ENCODE measurements around the gene PSMA6.
"Not testable (repeated sequence)": the region's sequence is repeated elsewhere in the genome, so short reads cannot be mapped to it uniquely, and the experiment has no call there.

PSMA6 gene

DNA sequence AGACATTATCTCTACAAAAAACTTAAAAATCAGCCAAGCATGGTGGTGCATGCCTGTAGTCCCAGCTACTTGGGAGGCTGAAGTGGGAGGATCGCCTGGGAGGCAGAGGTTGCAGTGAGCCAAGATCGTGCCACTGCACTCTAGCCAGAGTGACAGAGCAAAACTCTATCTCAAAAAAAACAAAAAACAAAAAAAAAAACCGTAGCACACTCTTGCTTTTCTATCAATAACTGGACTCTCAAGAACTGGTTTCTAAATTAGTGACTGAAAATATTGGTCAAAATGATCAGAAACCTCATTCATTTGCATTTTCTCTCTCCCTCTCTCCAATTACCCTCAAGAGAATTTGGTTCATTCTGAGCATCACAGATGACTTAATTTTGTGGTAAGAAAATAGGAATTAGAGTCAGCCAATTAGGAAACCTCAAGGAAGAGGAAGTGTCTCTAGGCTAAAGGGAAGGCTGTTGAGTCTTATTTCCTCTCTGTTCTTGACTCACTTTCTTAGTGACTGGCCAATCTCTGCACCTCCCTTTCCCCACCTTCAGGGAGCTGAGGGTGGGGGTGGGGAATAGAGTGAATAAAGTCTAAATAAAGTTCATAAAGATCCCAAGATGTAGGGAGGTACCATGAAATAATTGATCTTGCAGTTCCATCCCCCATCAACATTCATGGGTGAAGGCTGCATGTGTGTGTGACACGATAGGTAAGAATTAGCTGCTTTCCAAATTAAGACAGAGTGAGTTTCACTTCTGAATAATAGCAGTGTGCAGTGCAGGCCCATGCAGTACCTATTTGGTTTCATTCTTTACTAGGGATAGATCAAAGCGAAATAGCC lies 6.8 kb upstream of the PSMA6 start:
- DNase-seq: no peak

GRCh38 chr14:35286003-35286600 lies 6.1 kb upstream of the PSMA6 start:
- DNase-seq: no peak

DNA sequence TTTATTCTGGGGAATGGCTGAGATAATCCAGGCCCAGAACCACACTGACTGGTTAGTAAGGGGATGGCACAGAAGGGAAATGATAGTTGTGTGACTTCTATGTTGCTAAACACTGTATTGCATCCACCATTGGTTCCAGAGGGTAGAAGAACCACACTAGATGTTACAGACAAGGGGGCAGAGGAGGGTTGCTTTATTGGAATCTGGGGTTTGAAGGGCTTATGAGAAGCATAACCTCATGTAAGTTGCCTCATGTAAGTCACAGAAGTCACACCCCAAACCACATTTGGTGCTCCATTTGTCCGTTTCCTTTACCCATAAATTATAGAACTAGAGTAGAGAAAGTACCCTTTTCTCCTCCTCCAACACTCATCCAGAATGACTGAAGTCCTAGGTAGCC lies 5.5 kb upstream of the PSMA6 start:
- no peak for DNase-seq

GRCh38 chr14:35287431-35288013 lies 4.7 kb upstream of the PSMA6 start:
- no peak for DNase-seq

DNA sequence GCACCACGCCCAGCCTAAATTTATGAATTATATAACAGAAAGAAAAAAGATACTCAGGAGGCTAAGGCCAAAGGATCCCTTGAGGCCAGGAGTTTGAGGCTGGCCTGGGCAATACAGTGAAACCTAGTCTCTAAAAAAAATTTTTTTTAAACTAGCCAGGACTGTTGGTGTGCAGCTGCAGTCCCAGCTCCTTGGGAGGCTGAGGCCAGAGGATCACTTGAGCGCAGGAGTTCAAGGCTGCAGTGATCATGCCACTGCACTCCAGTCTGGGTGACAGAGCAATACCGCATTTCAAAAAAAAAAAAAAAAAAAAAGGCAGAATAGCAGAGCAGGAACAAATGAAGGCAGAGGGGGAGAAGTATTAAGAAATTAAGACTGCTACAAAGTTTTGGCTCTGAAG lies 2.6 kb upstream of the PSMA6 start:
- DNase-seq: no peak

- no peak for DNase-seq
Measured at GRCh38 chr14:35292770-35293561, 784 bp downstream of the PSMA6 start.

DNA sequence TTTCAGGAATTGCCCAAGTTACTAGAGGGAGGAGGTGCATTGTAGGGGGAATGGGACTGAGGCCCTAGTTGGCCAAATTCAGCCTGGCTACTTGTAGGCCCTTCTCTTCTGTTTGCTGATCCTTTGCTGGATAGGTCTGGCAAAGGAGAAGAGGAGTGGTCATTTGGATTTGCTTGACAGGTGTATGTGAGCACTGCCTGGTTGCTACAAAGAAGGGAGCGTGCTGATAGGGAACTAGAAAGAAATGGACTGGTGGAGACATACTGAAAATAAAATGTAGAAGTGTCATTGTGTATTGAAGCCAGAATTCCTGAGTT lies 3.6 kb downstream of the PSMA6 start:
- DNase-seq: no peak

DNA sequence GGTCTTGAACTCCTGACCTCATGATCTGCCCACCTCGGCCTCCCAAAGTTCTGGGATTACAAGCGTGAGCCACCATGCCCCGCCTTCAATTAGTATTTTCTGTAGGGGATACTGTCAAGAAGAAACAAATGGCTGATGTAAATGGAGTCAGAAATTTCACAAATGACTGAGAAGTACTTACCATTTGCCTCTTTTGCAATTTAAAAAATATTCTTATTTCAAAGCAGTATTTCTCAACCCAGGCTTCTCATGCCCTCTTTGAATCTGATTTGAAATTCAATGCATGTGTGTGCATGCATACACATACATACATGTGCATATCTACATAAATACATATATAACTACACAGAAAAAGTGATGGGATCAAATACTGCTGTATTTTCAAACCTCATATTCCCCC lies 4.4 kb downstream of the PSMA6 start:
- DNase-seq: no peak

- no peak for DNase-seq
Measured at GRCh38 chr14:35297706-35298105, 5.5 kb downstream of the PSMA6 start.

DNA sequence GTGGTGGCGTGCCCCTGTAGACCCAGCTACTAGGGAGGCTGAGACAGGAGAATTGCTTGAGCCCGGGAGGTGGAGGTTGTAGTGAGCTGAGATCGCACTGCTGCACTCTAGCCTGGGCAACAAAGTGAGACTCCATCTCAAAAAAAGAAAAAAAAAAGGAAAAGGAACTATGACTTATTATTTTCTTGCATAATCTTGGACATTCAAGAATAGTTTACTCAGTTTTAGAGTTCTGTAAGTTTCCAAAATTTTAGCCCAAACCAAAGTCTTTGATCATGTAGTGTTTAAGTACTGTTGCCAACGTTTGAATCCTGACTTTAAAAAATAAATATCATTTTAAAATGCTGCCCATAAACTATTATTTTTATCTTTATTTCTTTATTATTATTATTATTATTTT lies 6.2 kb downstream of the PSMA6 start:
- no peak for DNase-seq

- DNase-seq: no peak
Measured at GRCh38 chr14:35299708-35300107, 7.5 kb downstream of the PSMA6 start.

- no peak for DNase-seq
Measured at GRCh38 chr14:35300228-35300627, 8.0 kb downstream of the PSMA6 start.

- not testable (repeated sequence) for DNase-seq
Measured at GRCh38 chr14:35301334-35301733, 9.2 kb downstream of the PSMA6 start.

DNA sequence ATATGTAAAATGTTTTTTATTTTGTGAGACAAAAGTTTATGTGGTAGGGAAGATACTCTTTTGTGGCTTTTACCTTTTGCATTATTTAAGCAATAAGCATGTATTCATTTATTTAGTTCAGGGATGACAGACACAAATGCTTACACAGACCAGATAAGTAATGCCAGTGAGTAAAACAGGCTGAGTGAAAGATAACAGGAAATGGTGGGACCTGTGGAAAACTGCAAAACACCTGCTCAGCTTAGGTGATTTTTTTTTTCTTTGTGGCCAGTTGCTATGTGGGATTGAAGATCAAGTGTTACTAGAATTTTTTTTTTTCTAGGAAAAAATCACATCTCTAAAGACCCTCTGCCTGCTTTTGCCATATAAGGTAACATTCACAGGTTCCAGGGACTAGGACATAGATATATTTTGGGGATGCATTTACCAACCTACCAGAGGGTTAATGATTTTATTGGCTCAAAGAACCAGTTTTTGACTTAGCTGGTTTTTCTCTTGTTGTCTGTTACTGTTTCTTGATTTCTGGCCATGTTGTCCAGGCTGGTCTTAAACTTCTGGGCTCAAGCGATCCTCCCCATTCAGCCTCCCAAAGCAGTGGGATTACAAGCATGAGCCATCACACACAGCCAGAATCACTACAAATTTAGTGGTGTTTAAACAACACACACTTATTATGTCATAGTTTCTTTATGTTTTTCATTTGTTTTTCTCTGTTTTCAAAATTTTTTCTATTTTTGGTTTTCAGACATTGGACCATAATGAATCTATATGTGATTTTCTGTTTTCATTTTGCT lies 9.8 kb downstream of the PSMA6 start:
- DNase-seq: no peak

- no peak for DNase-seq
Measured at GRCh38 chr14:35303149-35303935, 11.2 kb downstream of the PSMA6 start.

- no peak for DNase-seq
Measured at GRCh38 chr14:35304812-35305462, 12.8 kb downstream of the PSMA6 start.

DNA sequence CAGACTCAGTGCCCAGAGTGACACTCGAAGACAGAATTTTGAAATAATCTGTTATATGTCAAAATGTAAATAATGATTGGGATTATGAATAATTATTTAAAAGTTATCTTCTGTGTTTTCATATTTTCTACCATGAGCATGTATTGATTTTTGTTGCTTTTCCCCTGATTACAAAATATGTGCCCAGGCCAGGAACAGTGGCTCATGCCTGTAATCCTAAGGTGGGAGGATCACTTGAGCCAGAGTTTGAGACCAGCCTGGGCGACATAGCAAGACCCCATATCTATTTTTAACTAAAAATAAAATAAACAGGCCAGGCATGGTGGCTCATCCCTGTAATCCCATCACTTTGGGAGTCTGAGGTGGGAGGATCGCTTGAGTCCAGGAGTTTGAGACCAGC lies 13.5 kb downstream of the PSMA6 start:
- DNase-seq: no peak

GRCh38 chr14:35306114-35306513 lies 13.9 kb downstream of the PSMA6 start:
- no peak for DNase-seq

DNA sequence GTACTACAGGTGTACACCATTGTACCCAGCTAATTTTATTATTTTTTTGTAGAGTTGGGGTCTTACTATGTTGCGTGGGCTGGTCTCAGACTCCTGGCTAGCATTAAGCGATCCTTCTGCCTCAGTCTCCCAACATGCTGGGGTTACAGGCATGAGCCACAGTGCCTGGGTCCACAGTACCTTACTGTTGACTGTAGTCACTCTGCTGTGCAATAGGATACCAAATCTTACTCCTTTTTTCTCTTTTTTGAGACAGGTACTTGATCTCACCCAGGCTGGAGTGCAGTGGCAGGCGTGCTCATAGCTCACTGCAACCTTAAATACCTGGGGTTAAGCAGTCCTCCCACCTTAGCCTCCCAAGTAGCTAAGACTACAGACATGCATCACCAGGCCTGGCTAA lies 25.6 kb downstream of the PSMA6 start:
- DNase-seq: no peak

- DNase-seq: no peak
Measured at GRCh38 chr14:35319509-35319908, 27.3 kb downstream of the PSMA6 start.

DNA sequence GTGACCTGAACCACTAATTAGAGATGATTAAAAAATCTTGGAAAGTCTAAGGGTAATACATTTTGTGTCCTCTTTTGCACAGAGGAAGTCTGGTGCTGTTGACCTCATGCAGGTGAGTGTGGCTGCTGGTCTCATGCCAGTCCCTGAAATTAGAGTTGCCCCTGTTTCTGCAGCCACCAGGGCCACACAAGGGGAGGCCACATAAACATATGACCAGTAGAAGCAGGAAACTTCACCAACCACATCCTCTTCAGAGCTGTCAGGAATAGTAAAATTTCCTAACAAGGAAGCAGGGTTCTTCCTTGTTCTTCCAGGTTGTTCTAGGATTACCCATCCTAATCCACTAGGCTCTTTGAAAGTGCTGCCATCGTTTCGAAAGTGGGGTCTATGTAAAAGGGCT lies 28.3 kb downstream of the PSMA6 start:
- DNase-seq: no peak

- DNase-seq: no peak
Measured at GRCh38 chr14:35326375-35326774, 34.2 kb downstream of the PSMA6 start.

Measured in activated T-cell treated with anti-CD3 and anti-CD28 coated beads for 4 hours (primary cell).